ENCODE measurements around the gene MRPL58.

DNA sequence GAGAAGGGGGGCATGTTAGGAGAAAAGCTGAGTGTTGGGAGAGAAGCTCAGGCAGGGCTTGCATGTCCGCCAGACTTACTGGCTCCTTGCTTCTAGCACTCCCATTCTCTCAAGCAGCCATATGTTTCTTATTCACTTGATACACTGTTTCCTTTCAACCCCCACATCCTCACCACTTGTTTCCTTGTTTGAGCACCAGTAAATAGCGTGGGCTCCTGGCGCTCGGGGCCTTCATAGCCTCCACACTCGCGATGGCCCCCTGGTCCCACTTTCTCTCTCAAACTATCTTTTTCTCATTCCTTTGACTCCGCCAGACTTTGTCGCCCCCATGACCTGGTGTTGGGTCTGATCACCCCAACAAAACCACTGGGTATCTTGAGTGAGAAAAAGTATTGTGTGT is 17.7 kb downstream of the MRPL58 start:
- no peak for TF ChIP-seq PAX5 (IDR thresholded peaks at IDR 0.05; ENCODE audit: insufficient read depth, low read length, severe bottlenecking)
- no peak for TF ChIP-seq POLR2A (IDR thresholded peaks at IDR 0.05; ENCODE audit: low read depth, low read length)
- TF ChIP-seq POLR2AphosphoS5 (IDR thresholded peaks at IDR 0.05; ENCODE audit: low read depth, low read length), result no peak
